NB4 (cell line): ENCODE data around the gene CXCL17.
A peak's percentile ranks its signal among the peaks of the same experiment; 100 is the strongest.

Experiments used
- DNase-seq: peaks from one replicate; pipeline ENCODE4 v3.0.0; 2010; ENCODE audit warnings: low read depth
- H3K4me3 ChIP-seq: one replicate; pipeline ENCODE4 v1.5.1; 2011; ENCODE audit warnings: mild to moderate bottlenecking, low read depth, low read length, moderate library complexity
- MYC ChIP-seq: IDR thresholded peaks from 2 replicates; pipeline ENCODE4 v1.6.1; 2011; ENCODE audit warnings: low read depth, low read length
- POLR2A ChIP-seq: IDR thresholded peaks from 2 replicates; pipeline ENCODE4 v1.6.1; 2011; ENCODE audit warnings: mild to moderate bottlenecking; ENCODE audit not compliant: insufficient read length; ENCODE audit errors: extremely low read depth
- TF ChIP-seq, protein P1 (sequence below): IDR thresholded peaks from 2 replicates; pipeline ENCODE4 v1.6.1; 2011; ENCODE audit warnings: low read depth, low read length
- TF ChIP-seq, protein P2 (sequence below): IDR thresholded peaks from one replicate; pipeline ENCODE4 v1.5.1; 2012; ENCODE audit warnings: low read depth, low read length

The CXCL17 gene

GRCh38 chr19:42474743-42475142, 32.0 kb upstream of the CXCL17 start:
- TF ChIP-seq POLR2A (no peak), MYC (no peak)
- TF ChIP-seq, protein P1, sequence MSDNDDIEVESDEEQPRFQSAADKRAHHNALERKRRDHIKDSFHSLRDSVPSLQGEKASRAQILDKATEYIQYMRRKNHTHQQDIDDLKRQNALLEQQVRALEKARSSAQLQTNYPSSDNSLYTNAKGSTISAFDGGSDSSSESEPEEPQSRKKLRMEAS, result no peak
- TF ChIP-seq, protein P2, sequence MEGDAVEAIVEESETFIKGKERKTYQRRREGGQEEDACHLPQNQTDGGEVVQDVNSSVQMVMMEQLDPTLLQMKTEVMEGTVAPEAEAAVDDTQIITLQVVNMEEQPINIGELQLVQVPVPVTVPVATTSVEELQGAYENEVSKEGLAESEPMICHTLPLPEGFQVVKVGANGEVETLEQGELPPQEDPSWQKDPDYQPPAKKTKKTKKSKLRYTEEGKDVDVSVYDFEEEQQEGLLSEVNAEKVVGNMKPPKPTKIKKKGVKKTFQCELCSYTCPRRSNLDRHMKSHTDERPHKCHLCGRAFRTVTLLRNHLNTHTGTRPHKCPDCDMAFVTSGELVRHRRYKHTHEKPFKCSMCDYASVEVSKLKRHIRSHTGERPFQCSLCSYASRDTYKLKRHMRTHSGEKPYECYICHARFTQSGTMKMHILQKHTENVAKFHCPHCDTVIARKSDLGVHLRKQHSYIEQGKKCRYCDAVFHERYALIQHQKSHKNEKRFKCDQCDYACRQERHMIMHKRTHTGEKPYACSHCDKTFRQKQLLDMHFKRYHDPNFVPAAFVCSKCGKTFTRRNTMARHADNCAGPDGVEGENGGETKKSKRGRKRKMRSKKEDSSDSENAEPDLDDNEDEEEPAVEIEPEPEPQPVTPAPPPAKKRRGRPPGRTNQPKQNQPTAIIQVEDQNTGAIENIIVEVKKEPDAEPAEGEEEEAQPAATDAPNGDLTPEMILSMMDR, result no peak
- no peak for DNase-seq
- H3K4me3 ChIP-seq, result no peak overlapping the region

- no peak for DNase-seq
- TF ChIP-seq, protein P1, result no peak
- TF ChIP-seq POLR2A (no peak), MYC (no peak)
- TF ChIP-seq, protein P2, result no peak
- H3K4me3 ChIP-seq, result no peak overlapping the region
These were observed 30.9 kb upstream of the CXCL17 start for GRCh38 chr19:42473686-42474085.

DNA sequence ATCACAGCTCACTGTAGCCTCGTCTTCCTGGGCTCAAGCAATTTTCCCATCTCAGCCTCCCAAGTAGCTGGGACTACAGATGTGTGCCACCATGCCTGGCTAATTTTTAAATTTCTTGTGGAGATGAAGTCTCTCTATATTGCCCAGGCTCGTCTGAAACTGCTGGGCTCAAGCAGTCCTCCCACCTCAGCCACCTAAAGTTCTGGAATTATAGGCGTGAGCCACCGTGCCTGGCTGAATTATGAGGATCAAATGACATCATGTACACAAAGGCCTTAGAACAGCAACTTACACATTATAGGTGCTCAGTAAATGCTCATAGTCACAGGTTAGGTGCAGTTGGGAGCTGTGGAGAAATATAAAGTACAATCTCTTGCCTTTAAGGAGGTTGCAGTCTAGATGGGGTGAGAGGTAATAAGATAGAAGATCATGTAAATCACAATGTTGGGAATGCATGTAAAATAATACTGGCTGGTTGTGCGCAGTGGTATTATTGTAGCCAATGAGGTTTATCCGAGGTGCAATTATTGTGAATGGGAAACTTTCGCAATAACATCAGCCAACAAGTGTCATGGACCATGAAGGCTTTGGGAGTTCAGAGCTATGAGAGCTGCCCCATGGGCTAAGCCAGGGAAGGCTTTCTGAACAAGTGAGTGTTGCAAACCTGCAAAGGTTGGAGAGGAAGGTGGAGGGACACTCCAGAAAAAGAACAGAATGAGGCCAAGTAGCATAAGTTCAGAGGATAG, 29.8 kb upstream of the CXCL17 start:
- DNase-seq, result no peak
- no peak overlapping the region for H3K4me3 ChIP-seq
- TF ChIP-seq, protein P1, result no peak
- TF ChIP-seq MYC, result no peak
- TF ChIP-seq, protein P2, result no peak
- no peak for TF ChIP-seq POLR2A

- no peak overlapping the region for H3K4me3 ChIP-seq
- no peak for DNase-seq
- no peak for TF ChIP-seq POLR2A
- TF ChIP-seq, protein P2, result no peak
- TF ChIP-seq, protein P1, result no peak
- no peak for TF ChIP-seq MYC
These were observed 29.0 kb upstream of the CXCL17 start for GRCh38 chr19:42471554-42472249.

DNA sequence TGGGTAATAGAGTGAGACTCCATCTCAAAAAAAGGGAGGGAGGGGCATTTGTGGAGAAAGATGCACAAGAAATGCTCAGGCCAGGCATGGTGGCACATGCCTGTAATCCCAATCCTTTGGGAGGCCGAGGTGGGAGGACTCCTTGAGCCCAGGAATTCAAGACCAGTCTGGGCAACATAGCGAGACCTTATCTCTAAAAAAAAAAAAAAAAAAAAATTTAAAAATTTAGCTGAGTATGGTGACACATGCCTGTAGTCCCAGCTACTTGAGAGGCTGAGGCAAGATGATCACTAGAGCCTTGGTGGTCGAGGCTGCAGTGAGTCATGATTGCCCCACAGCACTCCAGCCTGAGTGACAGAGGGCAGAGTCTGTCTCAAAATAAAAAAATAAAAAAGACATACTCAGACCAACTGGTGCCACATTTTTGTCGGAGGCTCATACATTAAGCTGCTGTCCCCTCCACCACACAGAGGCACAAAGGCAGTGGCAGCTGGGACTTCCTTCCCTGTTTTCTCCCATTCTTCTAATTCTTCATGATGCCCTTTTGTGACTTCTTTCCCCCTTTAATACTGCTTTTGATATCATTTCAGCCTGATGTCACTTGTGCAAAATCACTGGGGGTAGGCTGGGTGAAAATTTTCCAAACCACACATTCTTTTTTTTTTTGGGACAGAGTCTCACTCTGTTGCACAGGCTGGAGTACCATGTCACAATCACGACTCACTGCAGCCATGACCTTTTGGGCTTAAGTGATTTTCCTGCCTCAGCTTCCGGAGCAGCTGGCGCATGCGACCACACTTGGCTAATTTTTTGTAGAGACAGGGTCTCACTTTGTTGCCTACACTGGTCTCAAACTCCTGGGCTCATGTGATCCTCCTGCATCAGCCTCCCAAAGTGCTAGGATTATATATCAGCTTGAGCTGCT, 26.8 kb upstream of the CXCL17 start:
- TF ChIP-seq, protein P2, result no peak
- TF ChIP-seq, protein P1, result no peak
- no peak for TF ChIP-seq MYC
- TF ChIP-seq POLR2A, result no peak
- H3K4me3 ChIP-seq, result no peak overlapping the region
- peak; percentile 31 for DNase-seq
